Gastrocnemius medialis (tissue), 4 donors: ENCODE results near the gene EMC8. TPM values are rescaled to one million over a fixed set of nuclear protein-coding genes. Genes with fewer than 3 reads are reported as not detected.

ENCODE experiments used
- ATAC-seq, 2 donors: fragments of 150-250 bp; one replicate each; pipeline ENCODE4 v1.9.1; 2016
- DNase-seq, 2 donors: peaks; one replicate each; pipeline ENCODE4 v3.0.0-alpha.2; 2019
- H3K27ac ChIP-seq, 4 donors: fragments of 200-600 bp; sonication (generic); 1 replicate in 1 of 4; 2 replicates in 3 of 4; pipeline ENCODE4 v1.5.1; 2016 to 2018; ENCODE audit warnings: mild to moderate bottlenecking in 2 of 4, moderate library complexity in 1 of 4
- H3K27me3 ChIP-seq, 3 donors: fragments of 200-600 bp; sonication (generic) in 2 of 3; 1 replicate in 1 of 3; 2 replicates in 2 of 3; pipeline versions ENCODE4 v1.5.1 to v1.6.0; 2016 to 2019; ENCODE audit warnings: mild to moderate bottlenecking in 1 of 3, moderate library complexity in 1 of 3
- H3K36me3 ChIP-seq, 2 donors: fragments of 200-600 bp; sonication (generic) in 1 of 2; one replicate each; pipeline ENCODE4 v1.5.1; 2017 to 2018
- H3K4me1 ChIP-seq, 2 donors: fragments of 200-600 bp; sonication (generic) in 1 of 2; one replicate each; pipeline ENCODE4 v1.5.1; 2016 to 2017; ENCODE audit warnings: mild to moderate bottlenecking in 2 of 2
- H3K4me3 ChIP-seq, 4 donors: fragments of 200-600 bp; sonication (generic) in 3 of 4; 1 replicate in 1 of 4; 2 replicates in 3 of 4; pipeline ENCODE4 v1.5.1; 2016 to 2019; ENCODE audit warnings: mild to moderate bottlenecking in 2 of 4
- H3K9me3 ChIP-seq, 3 donors: fragments of 200-600 bp; sonication (generic) in 2 of 3; 1 replicate in 1 of 3; 2 replicates in 2 of 3; pipeline ENCODE4 v1.5.1; 2016 to 2019
- POLR2A ChIP-seq, 2 donors: fragments of 450-650 bp; IDR thresholded peaks; one replicate each; pipeline ENCODE4 v1.6.1; 2017; ENCODE audit warnings: antibody characterized with exemption in 2 of 2, mild to moderate bottlenecking in 2 of 2, moderate library complexity in 2 of 2
- in situ Hi-C, 4 donors: fragments of 200-750 bp; cut with MboI; loops; one replicate each; pipeline versions ENCODE4 v1.15.0 to v1.8.0; 2017; ENCODE audit warnings: low sequenced_read_pairs in 4 of 4
- intact Hi-C: fragments of 100-400 bp; cut with DNase I; formaldehyde crosslinking; loops from one replicate; pipeline ENCODE4 v1.15.1; 2023; ENCODE audit warnings: low total_unique reads
- total RNA-seq, 4 donors: library from RNA; depleted of rRNA; stranded (reverse); fragments of >200 nt; gene quantifications; one replicate each; pipeline versions ENCODE4 v1.1.0 to v1.2.3, GENCODE V29; 2016
- TF ChIP-seq, protein P1 (sequence below), 5 experiments: fragments of 450-650 bp in 3 of 5; fragments of 200-600 bp in 2 of 5; sonication (generic) in 2 of 5; IDR thresholded peaks in 4 of 5; conservative IDR thresholded peaks in 1 of 5; 1 replicate in 4 of 5; 2 replicates in 1 of 5; pipeline ENCODE4 v1.5.1; 2016 to 2019; ENCODE audit warnings: antibody characterized with exemption in 5 of 5, mild to moderate bottlenecking in 3 of 5, moderate library complexity in 3 of 5

EMC8 gene
- total RNA-seq, 4 donors from 2014 or later: 29.6 to 39.8 (median 36.4) TPM

DNA sequence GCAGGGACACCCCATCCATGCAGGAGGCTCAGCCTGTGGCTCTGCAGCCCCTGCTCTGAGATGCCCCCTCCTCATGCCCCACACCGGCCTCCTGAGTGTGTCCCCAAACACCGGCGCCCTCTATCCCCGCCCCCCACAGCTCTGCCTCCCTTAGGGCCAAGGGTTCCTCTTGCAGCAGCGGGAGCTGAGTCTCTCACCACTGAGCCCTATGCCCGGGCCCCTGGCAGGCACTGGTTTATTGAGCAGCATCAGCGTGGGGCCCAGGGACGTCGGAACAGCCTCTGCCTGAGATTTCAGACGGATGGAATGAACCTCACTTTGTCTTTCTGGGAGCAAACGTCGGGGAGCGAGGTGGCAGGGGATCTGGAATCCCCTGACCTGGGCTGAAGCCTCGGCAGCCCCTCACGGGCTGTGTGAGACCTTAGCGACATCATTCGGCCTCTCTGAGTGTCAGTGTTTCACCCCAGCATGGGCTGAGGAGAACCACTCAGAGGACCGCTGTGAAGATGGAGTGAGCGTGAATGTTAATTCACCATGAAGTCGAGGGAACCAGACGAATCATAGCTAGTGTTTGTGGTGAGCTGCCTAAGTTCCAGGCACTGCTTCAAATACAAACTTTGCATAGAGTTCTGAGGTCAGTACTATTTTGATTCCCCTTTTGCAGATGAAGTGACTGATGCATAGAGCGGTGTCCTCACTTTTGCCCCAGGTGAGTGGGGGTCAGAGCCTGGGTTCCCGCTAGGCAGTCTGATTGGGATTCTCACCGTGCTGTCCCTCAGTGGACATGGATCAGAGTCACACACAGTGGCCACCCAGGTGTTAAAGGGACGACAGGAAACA, 43.2 kb downstream of the EMC8 start:
- TF ChIP-seq, protein P1, sequence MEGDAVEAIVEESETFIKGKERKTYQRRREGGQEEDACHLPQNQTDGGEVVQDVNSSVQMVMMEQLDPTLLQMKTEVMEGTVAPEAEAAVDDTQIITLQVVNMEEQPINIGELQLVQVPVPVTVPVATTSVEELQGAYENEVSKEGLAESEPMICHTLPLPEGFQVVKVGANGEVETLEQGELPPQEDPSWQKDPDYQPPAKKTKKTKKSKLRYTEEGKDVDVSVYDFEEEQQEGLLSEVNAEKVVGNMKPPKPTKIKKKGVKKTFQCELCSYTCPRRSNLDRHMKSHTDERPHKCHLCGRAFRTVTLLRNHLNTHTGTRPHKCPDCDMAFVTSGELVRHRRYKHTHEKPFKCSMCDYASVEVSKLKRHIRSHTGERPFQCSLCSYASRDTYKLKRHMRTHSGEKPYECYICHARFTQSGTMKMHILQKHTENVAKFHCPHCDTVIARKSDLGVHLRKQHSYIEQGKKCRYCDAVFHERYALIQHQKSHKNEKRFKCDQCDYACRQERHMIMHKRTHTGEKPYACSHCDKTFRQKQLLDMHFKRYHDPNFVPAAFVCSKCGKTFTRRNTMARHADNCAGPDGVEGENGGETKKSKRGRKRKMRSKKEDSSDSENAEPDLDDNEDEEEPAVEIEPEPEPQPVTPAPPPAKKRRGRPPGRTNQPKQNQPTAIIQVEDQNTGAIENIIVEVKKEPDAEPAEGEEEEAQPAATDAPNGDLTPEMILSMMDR (IDR thresholded peaks at IDR 0.05 in 4 of 5, conservative IDR thresholded peaks at IDR 0.05 in 1 of 5): no peak
- TF ChIP-seq POLR2A (IDR thresholded peaks at IDR 0.05): no peak
- in situ Hi-C loops: no loop called here
- ATAC-seq (no peak), DNase-seq (no peak)
- no peaks in the 10 kb centered on the region for H3K9me3 ChIP-seq
- no peak overlapping the region for H3K27ac ChIP-seq
- no peak overlapping the region for H3K4me3 ChIP-seq
- peaks cover 0 to 9% (median 5%) of the 10 kb centered on the region in 3 donors for H3K27me3 ChIP-seq
- intact Hi-C loops: loop anchor here (5.0 kb wide), 1 partner anchor 79 kb away; no protein-coding TSS in a partner anchor
- no peaks in the 10 kb centered on the region for H3K36me3 ChIP-seq
- H3K4me1 ChIP-seq: no peaks in the 10 kb centered on the region

DNA sequence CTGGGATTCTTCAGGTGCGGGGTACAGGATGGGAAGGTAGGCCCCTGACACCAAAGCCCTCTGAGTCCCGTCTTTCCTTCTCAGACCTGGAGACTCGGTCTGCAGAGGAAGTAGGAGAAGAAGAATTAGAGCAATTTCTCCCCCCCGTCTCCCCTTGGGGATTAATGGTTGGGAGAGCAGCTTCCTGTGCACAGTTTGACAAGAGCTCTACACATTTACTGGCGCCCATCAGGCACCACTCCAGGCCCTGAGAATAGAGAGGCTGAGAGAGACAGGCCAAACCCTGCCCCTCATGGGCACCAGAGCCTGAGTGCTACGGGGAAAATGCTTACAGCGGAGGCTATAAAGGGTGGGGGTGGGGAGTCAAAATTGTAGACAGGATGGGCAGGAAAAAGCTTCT, 44.9 kb downstream of the EMC8 start:
- Histone ChIP-seq H3K27me3 (peaks cover 11 to 15% (median 11%) of the 10 kb centered on the region in 3 donors), H3K4me1 (peaks cover 6 to 7% of the 10 kb centered on the region in 2 donors), H3K36me3 (no peaks in the 10 kb centered on the region), H3K4me3 (no peak overlapping the region), H3K27ac (no peak overlapping the region), H3K9me3 (no peaks in the 10 kb centered on the region)
- intact Hi-C loops (no loop called here), in situ Hi-C loops (no loop called here)
- ATAC-seq (no peak), DNase-seq (no peak)
- TF ChIP-seq POLR2A (IDR thresholded peaks at IDR 0.05): no peak
- TF ChIP-seq, protein P1 (IDR thresholded peaks at IDR 0.05 in 4 of 5, conservative IDR thresholded peaks at IDR 0.05 in 1 of 5): no peak

DNA sequence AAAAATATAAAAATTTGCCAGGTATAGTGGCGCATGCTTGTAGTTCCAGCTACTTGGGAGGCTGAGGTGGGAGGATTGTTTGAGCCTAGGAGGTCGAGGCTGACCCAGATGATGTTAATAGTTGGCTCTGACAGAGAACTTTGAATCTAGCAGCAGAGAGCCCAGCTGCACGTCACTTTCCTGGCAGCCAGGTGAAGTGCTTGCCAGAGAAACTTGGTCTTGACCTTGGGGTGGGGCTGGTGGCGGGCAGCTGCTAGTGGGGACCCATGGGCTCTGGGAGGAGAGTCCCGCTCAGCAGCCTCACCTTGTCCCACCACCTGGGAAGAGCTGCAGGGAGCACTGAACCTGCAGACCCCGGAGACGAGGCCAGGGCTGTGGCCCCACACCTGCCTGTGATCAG, 45.4 kb downstream of the EMC8 start:
- no peaks in the 10 kb centered on the region for H3K36me3 ChIP-seq
- no peak overlapping the region for H3K27ac ChIP-seq
- no peak for DNase-seq
- H3K27me3 ChIP-seq: peaks cover 11 to 20% (median 11%) of the 10 kb centered on the region in 3 donors
- H3K4me3 ChIP-seq: no peak overlapping the region
- in situ Hi-C loops: no loop called here
- no peaks in the 10 kb centered on the region for H3K9me3 ChIP-seq
- ATAC-seq: no peak
- intact Hi-C loops: no loop called here
- H3K4me1 ChIP-seq: peaks cover 6 to 7% of the 10 kb centered on the region in 2 donors
- TF ChIP-seq POLR2A (IDR thresholded peaks at IDR 0.05): no peak
- TF ChIP-seq, protein P1 (IDR thresholded peaks at IDR 0.05 in 4 of 5, conservative IDR thresholded peaks at IDR 0.05 in 1 of 5): no peak

DNA sequence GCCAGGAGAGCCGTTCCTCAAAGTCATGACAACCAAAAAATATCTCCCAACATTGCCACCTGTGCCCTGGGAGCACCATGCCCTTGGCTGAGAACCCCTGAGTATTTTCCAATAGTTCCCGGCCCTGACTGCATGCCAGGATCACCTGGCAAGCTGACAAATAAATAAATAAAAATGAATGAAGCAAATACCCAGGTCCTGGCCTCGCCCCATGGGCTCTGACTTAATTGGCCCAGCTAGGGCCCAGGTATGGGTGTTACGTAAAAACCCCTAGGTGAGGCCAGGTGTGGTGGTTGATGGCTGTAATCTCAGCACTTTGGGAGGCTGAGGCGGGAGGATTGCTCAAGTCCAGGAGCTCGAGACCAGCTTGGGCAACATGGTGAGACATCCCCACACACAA, 45.8 kb downstream of the EMC8 start:
- intact Hi-C loops: no loop called here
- TF ChIP-seq POLR2A (IDR thresholded peaks at IDR 0.05): no peak
- TF ChIP-seq, protein P1 (IDR thresholded peaks at IDR 0.05 in 4 of 5, conservative IDR thresholded peaks at IDR 0.05 in 1 of 5): no peak
- H3K36me3 ChIP-seq: no peaks in the 10 kb centered on the region
- in situ Hi-C loops: no loop called here
- DNase-seq: no peak
- peaks cover 11 to 23% (median 11%) of the 10 kb centered on the region in 3 donors for H3K27me3 ChIP-seq
- H3K4me1 ChIP-seq: peaks cover 6 to 7% of the 10 kb centered on the region in 2 donors
- no peak for ATAC-seq
- H3K9me3 ChIP-seq: no peaks in the 10 kb centered on the region
- H3K4me3 ChIP-seq: no peak overlapping the region
- no peak overlapping the region for H3K27ac ChIP-seq
